KOPT-K1 (cell line): ENCODE measurements around the gene ARL1.
A peak's percentile ranks its signal among the peaks of the same experiment; 100 is the strongest.
"Not testable (repeated sequence)": the region's sequence is repeated elsewhere in the genome, so short reads cannot be mapped to it uniquely, and the experiment has no call there.

Source experiments
- H3K27ac ChIP-seq: fragments of 200-600 bp; sonication (generic); 2 replicates; pipeline ENCODE4 v1.5.1; 2016; ENCODE audit warnings: antibody characterized with exemption, mild to moderate bottlenecking, low read depth, low read length; ENCODE audit not compliant: poor library complexity, severe bottlenecking
- H3K36me3 ChIP-seq: fragments of 200-600 bp; sonication (generic); 2 replicates; pipeline ENCODE4 v1.5.1; 2017; ENCODE audit warnings: antibody characterized with exemption, mild to moderate bottlenecking, low read length, moderate library complexity; ENCODE audit not compliant: insufficient read depth
- H3K9me3 ChIP-seq: fragments of 200-600 bp; sonication (generic); 2 replicates; pipeline ENCODE4 v1.5.1; 2017; ENCODE audit warnings: antibody characterized with exemption, low read length, mild to moderate bottlenecking; ENCODE audit not compliant: insufficient read depth, poor library complexity, severe bottlenecking

The ARL1 gene

DNA sequence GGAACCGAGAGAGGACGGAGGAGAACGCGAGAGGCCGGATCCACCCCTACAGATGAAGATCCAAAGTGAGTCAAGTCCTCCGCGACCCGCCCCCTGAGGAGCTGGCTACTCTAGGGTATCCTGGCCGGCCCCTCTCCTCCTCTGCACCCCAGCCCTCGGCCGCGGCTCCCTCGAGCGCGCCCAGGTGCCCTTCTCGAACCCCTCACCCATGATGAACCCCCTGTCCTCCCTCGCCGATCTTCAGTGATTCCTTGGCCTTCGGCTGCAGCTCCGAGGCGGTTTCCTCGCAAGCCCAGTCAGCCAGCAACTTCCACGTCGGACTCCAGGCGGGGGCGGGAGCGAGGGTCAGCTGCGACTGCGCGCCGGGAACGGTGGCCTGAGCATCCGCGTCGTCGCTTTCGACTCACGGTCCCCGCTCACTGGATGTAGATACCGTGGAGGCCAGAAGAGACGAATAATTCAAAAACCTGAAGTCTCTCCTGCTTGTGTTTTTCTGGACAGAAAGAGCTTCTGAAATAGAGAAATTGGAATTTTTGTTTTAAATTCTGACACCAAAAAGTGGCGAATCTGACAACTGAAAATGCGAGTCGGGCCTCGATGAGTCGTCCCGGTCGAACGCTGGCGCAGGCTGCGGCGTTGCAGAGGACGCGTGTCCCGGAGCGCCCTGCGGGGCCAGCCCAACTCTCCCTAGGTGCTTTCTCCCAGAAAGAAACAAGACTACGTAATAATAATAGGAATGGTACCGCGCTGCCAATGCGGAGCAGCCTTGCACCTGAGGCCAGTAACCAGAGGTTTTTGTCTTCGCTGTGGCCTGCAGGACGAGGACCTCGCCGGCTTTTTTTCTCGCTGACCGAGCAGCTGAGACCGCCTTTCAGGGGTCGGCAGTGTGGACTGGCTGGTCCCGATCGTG is at the start of gene ARL1:
TSS of gene ARL1 (minus strand) at position 337 of the 910 bp plus-strand sequence. CDS start at position 210, 127 bp downstream.
- Histone ChIP-seq H3K27ac (peak within 1 kb of the TSS; percentile 77), H3K9me3 (no peaks in the 10 kb centered on the region), H3K36me3 (peaks cover 7% of the 10 kb centered on the region)

DNA sequence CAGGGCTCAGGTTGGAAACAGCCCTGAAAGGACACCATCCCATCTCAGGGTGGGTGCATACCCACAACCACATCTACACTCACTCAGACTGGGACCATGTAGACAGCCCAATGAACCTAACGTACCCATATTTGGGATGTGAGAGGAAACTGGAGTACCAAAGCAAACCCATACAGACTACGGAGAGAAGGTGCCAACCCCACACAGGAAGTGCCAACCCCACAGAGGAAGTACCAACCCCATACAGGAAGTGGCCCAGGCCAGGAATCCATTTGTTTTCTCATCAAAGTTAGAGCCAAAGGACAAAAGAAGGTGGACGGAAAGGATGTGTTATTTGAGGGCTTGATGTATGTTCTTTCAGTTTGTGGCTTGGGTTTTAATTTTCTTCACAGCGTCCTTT is 48.1 kb upstream of the ARL1 start:
- Histone ChIP-seq H3K36me3 (no peaks in the 10 kb centered on the region), H3K27ac (no peak overlapping the region)

DNA sequence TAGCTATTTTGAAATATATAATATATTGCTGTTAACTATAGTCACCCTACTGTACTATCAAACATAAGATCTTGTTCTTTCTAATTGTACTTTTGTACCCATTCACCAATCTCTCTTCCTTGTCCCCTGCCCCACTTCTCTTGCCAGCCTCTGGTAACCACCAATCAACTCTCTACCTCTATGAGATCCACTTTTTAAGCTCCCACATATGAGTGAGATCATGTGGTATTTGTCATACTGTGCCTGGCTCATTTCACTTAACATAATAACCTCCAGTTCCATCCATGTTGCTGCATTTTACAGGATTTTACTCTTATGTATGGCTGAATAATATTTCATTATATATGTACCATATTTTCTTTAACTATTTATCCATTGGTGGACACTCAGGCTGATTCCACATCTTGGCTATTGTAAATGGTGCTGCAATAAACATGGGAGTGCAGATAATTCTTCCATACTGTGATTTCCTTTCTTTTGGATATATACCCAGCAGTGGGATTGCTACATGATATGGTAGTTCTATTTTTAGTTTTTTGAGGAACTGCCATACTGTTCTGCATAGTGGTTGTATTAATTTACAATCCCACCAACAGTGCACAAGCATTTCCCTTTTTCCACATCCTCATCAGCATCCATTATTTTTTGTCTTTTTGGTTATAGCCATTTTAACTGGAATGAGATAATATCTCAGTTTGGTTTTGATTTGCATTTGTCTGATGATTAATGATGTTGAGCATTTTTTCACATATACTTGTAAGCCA is 34.1 kb upstream of the ARL1 start:
- H3K36me3 ChIP-seq, result no peaks in the 10 kb centered on the region
- H3K9me3 ChIP-seq, result no peaks in the 10 kb centered on the region
- no peak overlapping the region for H3K27ac ChIP-seq

More for the DNA sequence above, 48.1 kb upstream of the ARL1 start:
- H3K9me3 ChIP-seq, result peaks cover 12% of the 10 kb centered on the region

GRCh38 chr12:101439236-101439635 is 31.7 kb upstream of the ARL1 start:
- Histone ChIP-seq H3K36me3 (no peaks in the 10 kb centered on the region), H3K9me3 (no peaks in the 10 kb centered on the region), H3K27ac (no peak overlapping the region)

- no peaks in the 10 kb centered on the region for H3K9me3 ChIP-seq
- H3K27ac ChIP-seq, result no peak overlapping the region
- H3K36me3 ChIP-seq, result no peaks in the 10 kb centered on the region
These were observed 28.6 kb upstream of the ARL1 start for GRCh38 chr12:101436136-101436535.

GRCh38 chr12:101430456-101430855 is 22.9 kb upstream of the ARL1 start:
- Histone ChIP-seq H3K36me3 (no peaks in the 10 kb centered on the region), H3K27ac (no peak overlapping the region), H3K9me3 (no peaks in the 10 kb centered on the region)

- Histone ChIP-seq H3K9me3 (no peaks in the 10 kb centered on the region), H3K36me3 (no peaks in the 10 kb centered on the region), H3K27ac (no peak overlapping the region)
These were observed 17.0 kb upstream of the ARL1 start for GRCh38 chr12:101424620-101425019.

DNA sequence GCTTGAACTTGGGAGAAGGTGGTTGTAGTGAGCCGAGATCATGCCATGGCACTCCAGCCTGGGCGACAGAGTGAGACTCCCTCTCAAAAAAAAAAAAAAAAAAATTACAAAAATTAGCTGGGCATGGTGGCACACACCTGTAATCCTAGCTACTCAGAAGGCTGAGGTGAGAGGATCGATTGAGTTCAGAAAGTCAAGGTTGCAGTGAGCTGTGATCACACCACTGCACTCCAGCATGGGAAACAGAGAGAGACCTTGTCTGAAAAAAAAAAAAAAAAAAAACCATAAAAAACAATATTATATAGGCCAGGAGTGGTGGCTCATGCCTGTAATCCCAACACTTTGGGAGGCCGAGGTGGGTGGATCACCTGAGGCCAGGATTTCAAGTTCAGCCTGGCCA is 14.5 kb upstream of the ARL1 start:
- H3K36me3 ChIP-seq, H3K9me3 ChIP-seq, H3K27ac ChIP-seq: not testable (repeated sequence)

- Histone ChIP-seq H3K27ac (no peak overlapping the region), H3K9me3 (no peaks in the 10 kb centered on the region), H3K36me3 (no peaks in the 10 kb centered on the region)
These were observed 7.7 kb upstream of the ARL1 start for GRCh38 chr12:101415228-101415627.

GRCh38 chr12:101414533-101415119 is 7.1 kb upstream of the ARL1 start:
- no peaks in the 10 kb centered on the region for H3K36me3 ChIP-seq
- no peak overlapping the region for H3K27ac ChIP-seq
- no peaks in the 10 kb centered on the region for H3K9me3 ChIP-seq

DNA sequence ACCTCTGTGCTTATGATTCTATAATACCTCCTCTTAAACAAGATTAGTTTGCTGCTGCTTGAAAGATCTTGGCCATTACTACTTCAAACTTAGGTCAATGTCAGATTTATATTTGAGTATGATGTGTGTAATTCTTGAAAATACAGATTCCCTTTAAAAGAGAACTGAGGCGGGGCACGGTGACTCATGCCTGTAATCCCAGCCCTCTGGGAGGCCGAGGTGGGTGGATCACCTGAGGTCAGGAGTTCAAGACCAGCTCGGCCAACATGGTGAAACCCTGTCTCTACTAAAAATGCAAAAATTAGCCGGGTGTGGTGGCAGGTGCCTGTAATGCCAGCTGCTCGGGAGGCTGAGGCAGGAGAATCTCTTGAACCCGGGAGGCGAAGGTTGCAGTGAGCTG is 2.6 kb upstream of the ARL1 start:
- H3K27ac ChIP-seq, H3K36me3 ChIP-seq, H3K9me3 ChIP-seq: not testable (repeated sequence)

DNA sequence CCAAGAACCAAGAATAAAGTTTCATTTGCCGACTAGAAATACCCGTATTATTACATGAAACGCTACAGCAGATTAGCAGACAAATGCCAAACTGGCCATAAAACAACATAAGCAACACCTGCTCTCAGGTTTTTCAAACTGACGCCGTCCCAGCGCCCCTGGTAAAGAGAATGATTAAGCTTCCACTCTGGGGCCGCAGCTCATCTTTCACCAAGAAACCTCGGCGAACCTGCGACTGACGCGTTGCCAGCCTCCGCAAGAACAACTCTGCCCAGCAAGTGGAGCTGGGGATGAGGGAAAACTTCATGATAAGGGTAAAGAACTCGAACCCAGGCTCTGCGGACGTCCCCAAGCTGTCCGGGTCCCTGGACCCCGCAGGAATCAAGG is 530 bp downstream of the ARL1 start:
- Histone ChIP-seq H3K36me3 (peaks cover 12% of the 10 kb centered on the region), H3K27ac (peak overlapping the region; percentile 77), H3K9me3 (no peaks in the 10 kb centered on the region)

- peaks cover 65% of the 10 kb centered on the region for H3K36me3 ChIP-seq
- not testable (repeated sequence) for H3K27ac ChIP-seq, H3K9me3 ChIP-seq
These were observed 16.4 kb downstream of the ARL1 start for GRCh38 chr12:101391181-101391580.

DNA sequence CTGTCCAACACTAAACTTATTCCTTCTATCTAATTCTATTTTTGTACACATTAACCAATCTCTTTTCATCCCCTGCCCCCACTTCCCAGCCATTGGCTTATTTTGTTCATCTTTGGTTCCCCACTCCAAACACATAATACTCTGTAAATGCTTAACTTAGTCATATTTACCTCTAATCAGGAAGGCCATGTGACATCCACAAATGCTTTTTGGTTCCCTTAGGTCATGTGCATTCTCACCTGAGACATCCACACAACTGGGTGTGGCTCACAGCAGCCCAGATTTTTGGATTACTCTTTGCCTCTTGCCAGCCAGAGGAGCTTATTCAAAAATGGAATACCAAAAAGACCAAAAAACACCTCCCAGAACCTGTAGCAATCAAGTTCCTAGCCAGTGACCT is 28.4 kb downstream of the ARL1 start:
- Histone ChIP-seq H3K36me3 (peaks cover 100% of the 10 kb centered on the region), H3K27ac (no peak overlapping the region), H3K9me3 (no peaks in the 10 kb centered on the region)

DNA sequence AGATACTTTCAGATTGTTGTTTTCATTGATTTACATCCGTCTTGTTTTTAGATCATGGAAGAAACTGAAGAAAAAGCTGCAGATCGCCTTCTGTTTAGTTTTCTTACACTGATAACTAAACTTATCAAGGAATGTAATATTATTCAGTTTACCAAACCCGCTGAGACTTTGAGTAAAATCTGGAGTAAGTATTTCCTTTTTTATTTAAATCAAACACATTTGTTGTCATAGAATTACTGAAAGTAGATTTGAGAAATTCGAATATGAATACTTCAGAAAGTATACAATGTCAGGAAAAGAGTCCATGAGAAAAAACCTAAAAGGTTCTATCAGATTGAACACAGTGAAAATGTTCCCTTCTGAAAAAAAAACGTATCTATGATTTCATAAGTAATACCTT is 32.0 kb downstream of the ARL1 start:
- no peaks in the 10 kb centered on the region for H3K9me3 ChIP-seq
- no peak overlapping the region for H3K27ac ChIP-seq
- peaks cover 97% of the 10 kb centered on the region for H3K36me3 ChIP-seq
